ENCODE measurements around the gene TRPC4.

TRPC4 gene

DNA sequence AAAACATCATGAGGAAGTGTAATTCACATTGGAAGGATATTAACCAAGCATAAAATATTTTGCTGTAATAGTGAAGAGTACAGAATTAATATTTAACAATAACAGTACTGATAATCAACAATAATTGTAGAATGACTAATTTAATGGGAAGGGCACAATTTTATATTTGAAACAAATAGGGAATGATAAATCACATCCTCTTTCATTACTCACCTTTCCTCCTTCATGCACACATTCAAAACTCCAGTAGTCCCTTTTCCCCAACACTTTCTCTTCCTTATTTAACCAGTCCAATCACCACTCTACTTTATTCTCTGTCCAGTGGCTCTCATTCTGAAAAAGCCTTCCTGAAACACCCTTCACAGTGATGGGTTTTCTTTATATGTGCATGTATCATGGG lies 160.3 kb downstream of the TRPC4 start:
- no peak for DNase-seq

DNA sequence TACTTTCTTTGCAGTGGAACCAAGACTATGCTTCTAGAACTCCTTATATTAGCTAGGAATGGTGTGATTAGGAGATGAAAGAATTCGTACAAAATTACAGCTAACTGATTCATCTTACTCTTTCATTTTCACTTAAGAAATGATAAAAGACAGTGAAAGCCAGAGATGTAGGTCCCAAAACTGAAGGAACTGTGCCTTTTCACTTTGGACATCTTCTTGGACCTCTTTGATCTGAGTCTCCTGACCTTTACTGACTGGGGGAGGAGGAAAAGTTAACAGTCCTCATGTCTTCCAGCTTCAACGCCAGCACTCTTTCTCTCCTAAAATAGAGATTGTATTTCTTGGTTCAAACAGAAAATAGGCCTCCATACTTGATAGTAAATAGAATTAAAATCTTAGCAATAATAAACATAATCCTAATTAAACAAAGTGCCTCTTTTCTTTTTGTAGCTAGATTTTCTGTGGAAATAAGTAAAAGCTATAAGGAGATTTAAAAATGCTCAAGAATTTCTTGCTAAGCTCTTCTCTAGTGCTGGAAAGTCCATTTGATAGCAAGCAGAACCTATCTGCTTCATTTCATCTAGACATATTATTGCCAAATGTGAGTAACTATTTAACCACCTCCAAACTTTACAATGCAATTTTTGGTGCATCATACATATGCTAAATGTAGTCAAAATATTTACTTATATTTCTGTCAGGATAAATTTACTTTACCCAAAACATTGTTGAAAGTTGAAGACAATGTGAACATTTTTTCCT lies 161.7 kb downstream of the TRPC4 start:
- no peak for DNase-seq

DNA sequence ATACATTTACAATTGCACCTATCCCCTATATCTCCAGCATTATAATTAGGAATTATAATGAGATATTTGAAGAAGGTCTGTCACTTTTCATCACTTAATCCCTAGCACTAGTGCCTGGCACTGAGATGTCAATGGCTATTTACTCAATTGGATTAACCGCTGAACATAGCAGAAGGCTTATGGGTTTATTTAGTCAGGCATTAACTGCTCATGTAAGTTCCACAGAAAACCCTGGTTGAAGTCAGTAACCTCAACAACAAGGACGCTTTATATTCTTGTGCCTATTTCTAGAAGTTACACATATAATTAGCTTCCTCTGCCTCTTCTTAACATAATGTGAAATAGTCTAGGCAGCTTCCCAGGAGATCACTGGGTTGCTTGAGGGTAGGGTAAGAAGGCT lies 163.5 kb downstream of the TRPC4 start:
- no peak for DNase-seq

DNA sequence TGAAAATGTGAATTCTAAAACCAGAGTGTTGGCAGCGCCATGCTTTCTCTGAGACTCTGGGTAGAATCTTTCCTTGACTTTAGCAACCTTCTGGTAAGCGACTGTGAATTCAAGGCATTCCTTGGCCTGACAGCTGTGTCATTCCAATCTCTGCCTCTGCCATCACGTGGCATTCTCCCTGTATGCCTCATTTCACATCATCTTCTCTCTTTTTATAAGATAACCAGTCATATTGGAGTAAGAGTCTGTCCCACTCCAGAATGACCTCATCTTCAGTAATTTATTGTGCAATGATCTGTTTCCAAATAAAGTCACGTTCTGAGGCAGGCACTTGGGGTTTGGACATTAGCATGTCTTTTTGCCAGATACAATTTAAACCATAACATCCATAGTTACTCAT lies 167.6 kb downstream of the TRPC4 start:
- DNase-seq, result peak; percentile 95

DNA sequence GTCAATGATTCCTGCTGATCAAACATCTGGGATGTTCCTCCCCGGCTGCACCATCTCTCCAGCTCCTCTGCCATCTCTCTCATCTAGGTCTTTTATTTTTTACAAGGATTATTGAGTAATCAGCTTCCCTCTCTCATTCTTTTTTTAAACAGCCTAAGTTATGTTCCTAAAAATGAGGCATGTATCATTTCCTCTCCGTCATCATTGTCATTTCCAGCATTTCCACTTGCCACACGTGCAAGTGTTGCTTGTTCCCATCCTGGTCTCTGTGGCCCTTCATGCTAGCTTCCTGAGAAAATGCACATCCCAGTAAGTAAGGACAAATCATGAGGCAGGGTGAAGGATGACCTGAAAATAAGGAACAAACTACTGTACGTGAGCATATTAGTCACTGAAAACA lies 168.3 kb downstream of the TRPC4 start:
- peak; percentile 25 for DNase-seq

DNA sequence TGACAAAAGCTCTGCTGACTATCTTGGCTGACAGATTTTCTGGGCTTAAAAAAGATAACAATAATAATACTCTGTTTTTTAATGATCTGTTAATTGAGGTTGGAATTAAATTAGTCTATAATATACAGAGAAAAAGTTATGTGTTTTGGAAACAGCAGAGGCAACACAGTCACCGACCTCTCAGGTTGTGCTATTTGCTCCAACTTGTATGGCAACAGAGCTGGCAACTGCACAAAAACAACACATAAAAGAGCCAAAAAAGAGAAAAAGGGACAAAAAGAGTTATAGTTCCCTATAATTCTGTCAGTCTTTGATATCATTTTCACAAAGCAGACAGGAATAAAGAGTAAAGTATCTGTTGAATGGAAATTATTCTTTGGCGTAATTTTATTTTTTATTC lies 168.7 kb downstream of the TRPC4 start:
- no peak for DNase-seq

DNA sequence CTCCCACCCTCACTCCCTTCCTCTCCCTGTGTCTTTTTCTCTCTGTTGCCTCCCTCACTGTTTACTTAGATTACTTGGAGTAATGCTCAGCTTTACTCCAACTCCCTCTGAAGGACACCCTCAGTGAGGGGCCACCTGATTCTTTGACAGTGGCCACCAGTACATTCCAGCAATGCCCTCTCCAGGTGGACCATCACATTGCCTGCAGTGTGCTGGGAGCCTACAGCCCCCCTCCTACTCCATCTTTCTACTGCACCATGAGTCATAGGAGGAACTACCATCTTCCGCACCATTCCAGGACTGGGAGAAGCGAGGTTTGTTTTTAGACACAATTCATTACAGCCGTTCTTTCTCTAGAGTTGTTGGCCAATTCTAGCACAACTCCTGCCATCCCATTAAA lies 174.4 kb downstream of the TRPC4 start:
- DNase-seq, result no peak

DNA sequence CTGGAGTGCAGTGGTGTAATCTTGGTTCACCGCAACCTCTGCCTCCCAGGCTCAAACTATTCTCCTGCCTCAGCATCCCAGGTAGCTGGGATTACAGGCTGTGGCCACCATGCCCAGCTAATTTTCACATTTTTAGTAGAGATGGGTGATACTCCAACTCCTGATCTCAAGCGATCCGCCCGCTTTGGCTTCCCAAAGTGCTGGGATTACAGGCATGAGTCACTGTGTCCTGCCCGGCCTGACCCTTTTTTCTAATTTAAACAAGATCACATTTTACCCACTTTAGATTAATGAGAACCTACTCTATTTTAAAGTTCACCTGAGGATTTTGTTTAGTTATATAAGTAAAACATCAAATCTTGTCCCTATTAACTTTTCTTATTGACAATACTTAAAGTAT lies 179.2 kb downstream of the TRPC4 start:
- DNase-seq, result no peak

DNA sequence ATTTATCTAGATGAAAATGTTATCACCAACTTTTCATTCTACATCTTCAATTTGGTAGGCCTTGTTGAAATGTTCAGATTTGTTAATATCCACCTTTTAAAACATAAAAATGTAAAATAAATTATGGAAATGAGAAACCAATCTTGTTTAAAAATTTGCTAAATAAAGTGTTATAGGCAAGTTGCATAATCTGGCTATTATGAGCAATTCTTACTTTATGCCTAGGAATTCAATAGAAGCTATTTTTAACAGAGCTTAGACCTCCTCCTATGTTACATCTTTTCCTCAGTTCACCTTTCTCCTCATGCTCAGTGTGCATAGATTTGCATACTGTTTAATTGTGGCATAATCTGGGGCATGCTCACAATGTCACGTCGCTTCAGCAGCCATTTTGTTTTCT lies 183.1 kb downstream of the TRPC4 start:
- peak; percentile 29 for DNase-seq

DNA sequence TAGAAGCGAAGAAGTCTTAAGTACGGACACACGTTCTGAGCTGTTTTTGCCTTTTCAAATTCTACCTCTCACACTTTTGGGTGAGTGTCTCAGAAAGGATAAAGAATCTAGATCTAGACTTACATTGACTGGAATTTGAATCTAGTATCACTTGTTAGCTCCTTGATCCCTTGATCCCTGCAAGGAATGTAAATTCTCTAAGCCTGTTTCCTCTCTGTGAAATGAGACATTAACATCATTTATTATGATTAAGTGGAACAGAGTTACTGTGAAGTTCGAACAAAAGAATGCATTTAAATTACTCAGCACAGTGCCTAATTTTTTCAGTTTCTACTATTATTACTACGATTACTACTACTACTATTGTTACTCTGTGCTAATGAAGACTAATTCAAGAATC lies 184.4 kb downstream of the TRPC4 start:
- peak; percentile 7 for DNase-seq

DNA sequence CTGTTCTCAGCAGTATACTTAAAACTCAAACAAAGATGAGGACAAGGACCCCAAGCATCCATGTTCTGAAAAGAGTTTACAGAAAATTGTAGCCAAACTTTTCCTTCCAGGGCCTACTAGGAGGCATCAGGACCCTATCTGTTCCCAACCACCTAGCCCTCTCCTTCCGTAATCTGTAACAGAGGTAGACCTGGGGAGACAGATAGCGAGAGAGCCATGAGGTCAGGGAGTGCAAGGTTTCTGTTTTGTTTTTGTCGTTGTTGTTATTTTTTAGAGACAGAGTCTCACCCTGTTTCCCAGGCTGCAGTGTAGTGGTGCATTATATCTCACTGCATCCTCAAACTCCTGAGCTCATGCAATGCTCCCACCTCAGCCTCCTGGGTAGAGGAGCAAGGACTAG lies 187.1 kb downstream of the TRPC4 start:
- no peak for DNase-seq

DNA sequence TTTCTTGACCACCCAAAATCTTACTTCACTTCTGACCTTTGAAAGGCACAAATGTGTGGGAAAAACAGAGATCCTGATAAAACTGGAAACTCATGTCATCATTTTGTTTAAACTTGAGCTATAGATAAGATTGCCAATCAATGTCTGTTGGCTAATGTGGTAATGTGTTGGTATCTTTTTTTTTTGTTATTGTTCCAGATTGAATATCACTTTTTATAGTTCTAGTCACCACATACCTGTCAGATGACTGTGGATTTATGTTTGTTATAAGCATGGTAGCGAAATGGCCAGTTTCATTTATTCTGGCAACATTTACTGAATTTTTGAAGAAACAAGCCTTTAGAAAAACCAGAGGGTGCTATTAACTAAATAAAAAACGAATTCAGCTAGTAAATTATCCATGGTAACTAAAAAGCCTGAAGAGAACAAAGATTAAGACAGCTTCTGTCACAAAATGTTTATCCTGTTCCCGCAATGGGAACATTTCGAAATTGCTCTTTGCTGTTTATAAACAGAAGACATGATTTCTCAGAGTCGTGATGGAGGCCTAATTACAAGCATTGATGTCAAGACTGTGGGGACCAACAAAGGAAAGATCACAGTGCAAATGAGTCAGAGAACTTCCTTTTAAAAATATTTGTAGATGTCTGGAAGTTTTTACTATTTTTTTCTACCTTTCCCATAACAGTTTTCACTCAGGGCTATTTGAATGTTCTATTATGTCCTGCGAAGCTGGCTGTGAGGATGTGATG lies 188.1 kb downstream of the TRPC4 start:
- DNase-seq, result peak; percentile 63

DNA sequence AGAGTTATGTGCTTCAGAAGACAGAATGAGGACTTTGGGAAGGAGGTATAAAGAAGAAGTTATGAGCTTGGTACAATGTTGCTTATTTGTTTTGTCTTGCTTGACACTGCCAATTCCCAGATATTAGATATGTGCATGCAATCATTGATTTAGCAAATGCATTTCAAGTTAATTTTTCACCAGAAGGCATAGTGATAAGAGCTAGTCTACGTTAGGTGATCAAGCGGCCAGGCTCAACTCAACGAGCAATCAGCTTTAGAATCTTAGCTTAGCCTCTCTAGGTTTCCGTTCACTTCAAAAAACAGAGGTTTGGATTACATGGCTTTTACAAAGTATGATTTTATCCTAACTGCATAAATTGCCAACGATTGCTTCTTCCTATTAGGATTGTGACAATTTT lies 189.4 kb downstream of the TRPC4 start:
- no peak for DNase-seq

DNA sequence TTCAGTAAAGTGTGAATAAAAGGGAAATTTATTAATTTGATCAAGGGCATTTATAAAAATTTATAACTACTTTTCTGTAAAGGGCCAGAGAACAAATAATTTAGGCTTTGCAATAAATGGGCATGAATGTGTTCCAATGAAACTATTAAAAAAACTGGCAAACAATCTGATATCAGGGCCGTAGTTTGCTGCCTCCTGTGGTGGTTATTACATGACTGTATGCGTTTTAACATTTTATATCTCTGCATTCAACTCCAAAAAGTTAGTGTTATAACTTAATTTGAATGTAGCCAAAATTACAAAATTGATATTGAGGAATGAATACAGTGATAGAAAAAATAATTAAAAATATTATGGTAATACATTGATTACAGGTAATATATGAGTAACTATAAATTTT lies 190.5 kb downstream of the TRPC4 start:
- DNase-seq, result no peak

DNA sequence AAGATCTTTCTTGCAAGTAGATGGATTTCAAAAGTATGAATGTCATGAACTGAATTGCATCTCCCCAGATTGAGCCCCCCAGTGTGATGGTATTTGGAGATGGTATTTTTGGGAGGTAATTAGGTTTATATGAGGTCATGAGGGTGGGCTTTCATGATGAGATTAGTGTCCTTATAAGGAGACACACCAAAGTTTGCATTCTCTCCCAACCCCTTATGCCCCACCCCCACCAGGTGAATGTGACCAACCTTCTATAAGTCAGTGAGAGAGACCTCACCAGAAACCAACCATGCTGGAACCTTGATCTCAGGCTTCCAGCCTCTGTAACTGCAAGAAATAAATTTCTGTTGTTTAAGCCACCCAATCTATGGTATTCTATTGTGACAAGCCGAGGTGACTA lies 199.7 kb downstream of the TRPC4 start:
- no peak for DNase-seq

DNA sequence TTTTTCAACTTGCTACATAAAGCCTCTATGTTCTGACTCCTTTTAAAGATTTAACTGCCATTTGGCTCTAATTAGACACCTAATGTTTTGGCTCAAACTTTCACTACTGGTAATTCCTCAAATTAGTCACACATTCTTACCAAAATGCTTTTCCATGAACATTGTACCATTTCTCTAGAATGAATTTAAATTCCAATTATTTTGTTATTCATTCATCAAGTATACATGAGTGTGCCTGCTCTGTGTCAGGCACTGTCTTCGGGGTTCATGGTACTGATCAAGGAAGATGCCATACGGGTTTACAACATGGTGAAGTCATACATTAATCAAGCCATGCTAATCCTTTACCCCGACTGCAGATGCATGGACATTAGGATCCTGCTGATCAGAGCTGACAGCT lies 201.9 kb downstream of the TRPC4 start:
- no peak for DNase-seq

DNA sequence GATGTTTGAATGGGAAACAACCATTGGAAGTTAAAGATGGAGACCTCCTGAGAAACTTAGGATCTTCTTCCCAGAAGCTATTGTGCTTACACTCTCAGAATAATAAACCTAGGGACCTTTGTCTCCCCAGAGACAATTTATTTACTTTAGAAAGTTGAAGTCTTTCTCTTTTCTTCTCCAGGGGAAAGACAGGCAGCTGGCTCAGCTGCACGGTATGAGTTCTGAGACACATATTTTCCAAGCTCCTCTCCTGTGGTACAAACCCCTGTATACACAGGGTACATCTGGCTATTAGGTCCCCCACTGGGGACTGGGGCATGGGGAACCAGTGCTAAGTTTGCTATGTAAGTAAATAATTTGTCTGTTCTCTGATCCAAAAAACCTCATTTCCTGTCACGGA lies 203.5 kb downstream of the TRPC4 start:
- no peak for DNase-seq

DNA sequence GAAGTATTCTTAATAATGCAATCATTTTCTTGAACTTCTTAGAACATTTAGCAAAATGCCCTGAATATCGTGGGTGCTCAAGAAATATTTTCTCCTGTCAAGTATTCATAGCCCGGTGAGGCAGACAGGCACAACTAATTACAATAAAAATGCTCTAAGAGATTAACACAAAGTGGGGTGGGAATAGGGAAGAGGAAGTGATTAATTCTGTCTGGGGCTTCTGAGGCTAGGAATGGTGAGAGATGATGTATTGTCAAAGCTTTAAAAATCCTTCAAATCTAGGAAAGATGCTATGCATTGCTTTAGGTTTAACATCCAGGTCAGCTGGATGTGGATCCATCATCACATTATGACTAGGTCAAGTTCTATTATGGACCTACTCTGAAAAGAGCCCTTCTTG lies 204.2 kb downstream of the TRPC4 start:
- no peak for DNase-seq

DNA sequence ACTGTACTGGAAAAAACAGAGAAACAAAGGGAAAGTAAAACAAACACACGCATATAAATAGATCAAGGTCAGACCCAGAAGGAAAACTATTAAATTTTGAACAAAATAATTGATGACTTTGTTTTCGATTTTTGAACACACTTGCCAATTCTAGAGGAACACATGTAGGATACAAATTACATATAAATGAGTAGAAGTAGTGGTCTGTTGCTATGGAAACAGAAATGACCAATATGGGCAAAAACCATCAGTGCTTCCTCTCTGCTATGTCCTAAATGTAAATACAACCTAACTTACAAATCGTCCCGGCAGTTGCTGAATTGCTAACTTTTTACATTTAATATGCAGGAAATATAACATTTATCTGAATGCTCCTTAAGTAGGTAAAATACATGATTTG lies 205.8 kb downstream of the TRPC4 start:
- DNase-seq, result no peak

DNA sequence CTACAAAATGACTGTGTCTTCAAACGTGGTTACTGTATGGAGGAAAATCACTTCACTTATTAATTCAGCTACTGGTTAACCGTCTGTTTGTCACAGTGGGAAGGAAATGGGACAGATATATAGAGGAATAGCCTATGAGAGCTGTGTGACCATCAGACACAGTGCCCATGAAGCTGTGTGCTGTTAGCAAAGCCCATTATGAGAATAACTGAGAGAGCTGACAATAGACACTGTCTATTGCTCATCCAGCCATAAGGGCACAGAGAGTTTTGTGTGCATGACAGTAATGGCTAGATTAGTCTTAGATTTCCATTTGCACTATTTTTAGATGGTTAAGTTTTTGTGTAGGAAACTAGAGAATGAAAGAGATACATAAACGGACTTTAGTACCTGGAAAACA lies 206.9 kb downstream of the TRPC4 start:
- no peak for DNase-seq

DNA sequence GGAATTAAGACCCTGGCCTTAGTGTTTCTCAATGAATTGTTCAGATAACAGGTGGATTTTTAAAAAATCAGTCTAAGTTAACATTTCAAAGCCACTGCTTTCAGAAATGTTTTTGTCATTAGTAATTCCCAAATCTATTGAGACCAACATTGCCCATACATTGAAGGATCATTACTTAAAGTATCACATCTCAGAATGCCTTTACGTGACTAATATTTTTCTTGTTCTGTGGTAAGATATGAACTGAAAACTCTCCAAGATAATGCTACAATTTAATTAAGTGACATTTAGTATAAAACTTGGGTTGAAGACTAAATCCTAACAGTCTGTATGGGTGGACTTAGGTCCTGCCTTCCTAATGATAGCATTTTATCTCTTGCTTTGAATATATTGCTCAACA lies 211.6 kb downstream of the TRPC4 start:
- DNase-seq, result no peak

DNA sequence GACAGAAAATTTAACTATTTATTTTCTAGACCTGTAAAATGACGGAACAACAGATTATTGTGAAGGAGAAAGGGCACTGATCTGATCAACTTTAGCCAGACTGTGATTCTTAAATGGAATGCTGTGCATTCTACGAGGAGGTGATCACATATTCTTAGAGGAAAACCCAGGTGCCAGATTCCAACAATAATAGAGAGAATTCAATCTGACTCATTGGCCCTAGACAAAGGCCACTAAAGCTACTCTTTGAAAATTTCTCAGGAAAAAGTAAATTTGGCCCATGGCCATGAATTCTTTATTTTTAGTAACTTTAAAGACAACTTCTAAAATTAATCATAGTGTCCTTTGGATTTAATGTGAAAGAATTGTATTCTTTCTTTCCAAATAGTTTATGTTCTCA lies 212.4 kb downstream of the TRPC4 start:
- peak; percentile 65 for DNase-seq

DNA sequence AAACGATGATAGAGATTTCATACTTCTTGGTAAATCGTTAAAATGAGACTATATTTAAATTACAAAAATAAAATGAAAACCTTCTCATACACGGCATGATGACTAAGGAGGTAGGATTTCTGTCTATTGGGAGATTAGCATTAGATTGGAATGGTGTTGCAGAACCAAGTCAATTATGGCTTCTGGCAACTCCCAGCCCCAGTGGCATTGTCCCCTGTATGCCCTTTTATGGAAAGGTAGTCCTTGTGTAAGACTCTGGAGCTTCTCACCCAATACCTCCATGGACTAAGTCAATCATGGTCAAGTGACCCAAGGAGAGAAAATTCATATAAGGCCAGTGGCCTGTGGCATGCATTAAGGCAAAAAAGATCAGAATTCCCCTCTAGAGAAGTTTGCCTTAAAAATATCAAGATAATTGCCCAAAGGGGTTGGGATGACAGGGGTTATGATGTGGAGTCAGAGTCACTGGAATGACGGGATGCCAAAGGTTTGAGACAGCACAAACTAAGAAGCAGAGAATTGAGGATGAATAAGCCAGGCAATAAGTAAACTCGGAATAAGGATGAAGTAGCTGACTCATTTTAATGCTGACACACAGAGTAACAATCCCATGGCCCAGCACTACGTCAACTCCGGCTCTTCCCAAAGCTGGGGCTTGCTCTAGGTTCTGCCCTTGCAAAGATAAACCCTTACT lies 213.2 kb downstream of the TRPC4 start:
- peak; percentile 100 for DNase-seq

DNA sequence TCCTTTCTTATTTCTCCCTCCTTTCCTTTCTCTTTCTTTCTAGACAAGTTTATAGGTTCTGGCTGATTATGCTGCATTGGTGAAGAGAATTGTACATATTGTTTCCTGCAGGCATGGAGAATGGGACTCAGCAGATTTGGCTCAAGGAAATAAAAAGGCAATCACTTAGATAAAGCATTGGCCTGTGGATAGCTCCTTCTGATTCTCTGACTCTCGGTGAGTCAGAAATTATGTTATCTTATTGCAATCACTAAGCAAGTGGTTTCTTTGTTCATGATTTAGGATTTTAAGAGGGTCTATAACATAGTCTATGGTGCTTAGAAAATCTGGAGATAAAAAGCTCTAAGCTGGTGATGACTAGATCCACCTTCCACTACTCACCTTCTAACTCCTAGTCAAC lies 217.0 kb downstream of the TRPC4 start:
- no peak for DNase-seq

All from HCEC 1CT (cell line).